ENCODE measurements around the gene COLGALT1.

Gene COLGALT1

GRCh38 chr19:17629760-17630159 lies 74.3 kb downstream of the COLGALT1 start:
- Histone ChIP-seq H3K36me3 (ENCODE audit: insufficient read depth, low read depth, low read length) (peaks cover 60% of the 10 kb centered on the region; the same call in 1 of the 2 replicates), H3K27me3 (ENCODE audit: insufficient read depth, low read length) (no peaks in the 10 kb centered on the region), H3K4me1 (ENCODE audit: insufficient read depth, low read length) (no peaks in the 10 kb centered on the region), H3K4me3 (ENCODE audit: low read length) (no peak overlapping the region), H3K27ac (ENCODE audit: low read length) (no peak overlapping the region), H3K9ac (ENCODE audit: low read depth, low read length) (no peak overlapping the region), H3K9me3 (ENCODE audit: insufficient read depth, low read depth, low read length) (no peaks in the 10 kb centered on the region)

- Histone ChIP-seq H3K27me3 (ENCODE audit: insufficient read depth, low read length) (no peaks in the 10 kb centered on the region), H3K4me1 (ENCODE audit: insufficient read depth, low read length) (no peaks in the 10 kb centered on the region), H3K9me3 (ENCODE audit: insufficient read depth, low read depth, low read length) (no peaks in the 10 kb centered on the region), H3K27ac (ENCODE audit: low read length) (no peak overlapping the region), H3K36me3 (ENCODE audit: insufficient read depth, low read depth, low read length) (peaks cover 60% of the 10 kb centered on the region), H3K9ac (ENCODE audit: low read depth, low read length) (no peak overlapping the region), H3K4me3 (ENCODE audit: low read length) (no peak overlapping the region)
Measured at GRCh38 chr19:17632577-17632976, 77.1 kb downstream of the COLGALT1 start.

All from iPS-20b (cell line).